Measurements from ENCODE around the gene PIGR.

Gene PIGR, protein sequence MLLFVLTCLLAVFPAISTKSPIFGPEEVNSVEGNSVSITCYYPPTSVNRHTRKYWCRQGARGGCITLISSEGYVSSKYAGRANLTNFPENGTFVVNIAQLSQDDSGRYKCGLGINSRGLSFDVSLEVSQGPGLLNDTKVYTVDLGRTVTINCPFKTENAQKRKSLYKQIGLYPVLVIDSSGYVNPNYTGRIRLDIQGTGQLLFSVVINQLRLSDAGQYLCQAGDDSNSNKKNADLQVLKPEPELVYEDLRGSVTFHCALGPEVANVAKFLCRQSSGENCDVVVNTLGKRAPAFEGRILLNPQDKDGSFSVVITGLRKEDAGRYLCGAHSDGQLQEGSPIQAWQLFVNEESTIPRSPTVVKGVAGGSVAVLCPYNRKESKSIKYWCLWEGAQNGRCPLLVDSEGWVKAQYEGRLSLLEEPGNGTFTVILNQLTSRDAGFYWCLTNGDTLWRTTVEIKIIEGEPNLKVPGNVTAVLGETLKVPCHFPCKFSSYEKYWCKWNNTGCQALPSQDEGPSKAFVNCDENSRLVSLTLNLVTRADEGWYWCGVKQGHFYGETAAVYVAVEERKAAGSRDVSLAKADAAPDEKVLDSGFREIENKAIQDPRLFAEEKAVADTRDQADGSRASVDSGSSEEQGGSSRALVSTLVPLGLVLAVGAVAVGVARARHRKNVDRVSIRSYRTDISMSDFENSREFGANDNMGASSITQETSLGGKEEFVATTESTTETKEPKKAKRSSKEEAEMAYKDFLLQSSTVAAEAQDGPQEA

DNA sequence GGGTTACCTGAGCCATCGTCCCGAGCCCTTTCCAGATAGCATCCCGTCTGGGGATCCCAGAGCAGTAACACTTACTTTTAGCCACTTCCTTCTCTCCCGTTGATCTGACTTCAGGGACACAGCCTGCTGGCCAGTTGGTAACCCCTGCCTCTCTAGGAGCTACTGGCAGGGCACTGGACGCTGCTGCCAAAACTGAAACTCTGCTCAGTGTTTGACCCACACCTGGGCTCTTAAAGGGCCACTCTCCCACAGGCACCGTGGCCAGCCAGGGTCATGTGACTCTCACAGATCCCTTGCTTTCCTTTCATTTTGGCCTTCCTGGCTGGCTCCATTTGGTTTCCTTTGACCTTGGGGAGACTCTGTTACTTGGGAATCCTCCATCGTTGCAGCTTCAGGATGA lies at the start of gene PIGR:
PIGR (minus strand) TSS at position 206 of the 400 bp plus-strand sequence. CDS start 5,935 bp downstream, outside the sequence.
- DNase-seq (ENCODE audit: insufficient read length, low spot score) (no peak), FAIRE-seq (no peak)
- TF ChIP-seq, protein P1, sequence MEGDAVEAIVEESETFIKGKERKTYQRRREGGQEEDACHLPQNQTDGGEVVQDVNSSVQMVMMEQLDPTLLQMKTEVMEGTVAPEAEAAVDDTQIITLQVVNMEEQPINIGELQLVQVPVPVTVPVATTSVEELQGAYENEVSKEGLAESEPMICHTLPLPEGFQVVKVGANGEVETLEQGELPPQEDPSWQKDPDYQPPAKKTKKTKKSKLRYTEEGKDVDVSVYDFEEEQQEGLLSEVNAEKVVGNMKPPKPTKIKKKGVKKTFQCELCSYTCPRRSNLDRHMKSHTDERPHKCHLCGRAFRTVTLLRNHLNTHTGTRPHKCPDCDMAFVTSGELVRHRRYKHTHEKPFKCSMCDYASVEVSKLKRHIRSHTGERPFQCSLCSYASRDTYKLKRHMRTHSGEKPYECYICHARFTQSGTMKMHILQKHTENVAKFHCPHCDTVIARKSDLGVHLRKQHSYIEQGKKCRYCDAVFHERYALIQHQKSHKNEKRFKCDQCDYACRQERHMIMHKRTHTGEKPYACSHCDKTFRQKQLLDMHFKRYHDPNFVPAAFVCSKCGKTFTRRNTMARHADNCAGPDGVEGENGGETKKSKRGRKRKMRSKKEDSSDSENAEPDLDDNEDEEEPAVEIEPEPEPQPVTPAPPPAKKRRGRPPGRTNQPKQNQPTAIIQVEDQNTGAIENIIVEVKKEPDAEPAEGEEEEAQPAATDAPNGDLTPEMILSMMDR (IDR thresholded peaks at IDR 0.05; ENCODE audit: insufficient read depth, missing control alignments) = no peak

DNA sequence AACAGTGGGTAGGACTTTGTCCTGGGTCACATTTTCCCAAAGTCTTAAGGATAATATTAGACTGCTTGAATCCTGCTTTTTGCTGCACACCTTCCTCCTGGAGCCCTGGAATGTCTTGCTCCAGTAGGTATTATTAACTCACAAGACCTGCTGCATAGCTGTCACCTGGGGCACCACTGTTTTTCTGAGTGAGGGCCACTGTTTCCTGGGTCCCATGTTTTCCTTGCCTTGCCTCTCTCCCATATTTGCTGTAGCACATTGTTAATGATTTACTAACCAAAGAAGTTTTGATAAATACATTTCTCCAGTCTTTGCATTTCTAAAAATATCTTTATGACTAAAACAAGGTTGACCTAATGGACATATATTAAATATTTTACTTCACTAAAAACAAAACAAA lies 46.5 kb upstream of the PIGR start:
- no peak for FAIRE-seq
- TF ChIP-seq, protein P1 (IDR thresholded peaks at IDR 0.05; ENCODE audit: insufficient read depth, missing control alignments) = no peak
- no peak for DNase-seq (ENCODE audit: insufficient read length, low spot score)

DNA sequence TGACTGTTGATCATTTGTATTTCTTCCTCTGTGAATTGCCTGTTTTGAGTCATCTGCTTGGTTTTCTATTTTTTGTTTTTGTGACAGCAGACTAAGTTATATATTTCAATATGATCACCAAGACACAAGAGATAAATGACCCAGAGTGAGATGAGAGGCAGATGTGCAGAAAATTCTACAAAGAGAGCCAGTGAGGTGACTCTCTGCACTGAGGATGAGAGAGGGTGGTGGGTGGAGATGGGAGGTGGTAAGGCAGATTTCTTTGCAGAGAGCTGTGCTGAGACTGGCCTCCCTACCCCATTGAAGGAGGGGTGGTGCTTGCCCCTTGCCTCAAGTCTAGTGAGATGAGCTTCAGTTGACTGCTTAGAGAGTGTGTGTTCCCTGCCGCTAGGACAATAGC lies 41.6 kb upstream of the PIGR start:
- FAIRE-seq = no peak
- TF ChIP-seq, protein P1 (IDR thresholded peaks at IDR 0.05; ENCODE audit: insufficient read depth, missing control alignments) = no peak

DNA sequence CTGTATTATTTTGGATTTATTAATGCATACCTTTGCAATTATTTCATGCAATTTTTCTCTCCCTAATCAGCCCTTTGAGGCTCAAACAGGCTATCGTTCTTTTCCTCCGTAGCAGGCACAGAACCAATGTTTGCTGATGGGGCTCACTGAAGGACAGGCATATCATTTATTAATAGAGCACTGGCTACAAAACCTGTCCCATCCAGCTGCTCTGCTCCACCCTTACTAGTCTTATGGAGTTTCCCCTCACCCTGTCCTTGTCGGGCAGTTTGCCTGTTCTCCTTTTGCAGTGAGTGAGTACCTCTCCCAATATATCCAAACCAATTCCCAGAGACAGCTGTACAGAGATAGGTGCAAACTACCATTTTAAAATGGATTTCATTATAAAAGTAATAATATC lies 40.6 kb upstream of the PIGR start:
- no peak for FAIRE-seq
- TF ChIP-seq, protein P1 (IDR thresholded peaks at IDR 0.05; ENCODE audit: insufficient read depth, missing control alignments) = no peak
- no peak for DNase-seq (ENCODE audit: insufficient read length, low spot score)

More for the DNA sequence above, 41.6 kb upstream of the PIGR start:
- no peak for DNase-seq (ENCODE audit: insufficient read length, low spot score)

DNA sequence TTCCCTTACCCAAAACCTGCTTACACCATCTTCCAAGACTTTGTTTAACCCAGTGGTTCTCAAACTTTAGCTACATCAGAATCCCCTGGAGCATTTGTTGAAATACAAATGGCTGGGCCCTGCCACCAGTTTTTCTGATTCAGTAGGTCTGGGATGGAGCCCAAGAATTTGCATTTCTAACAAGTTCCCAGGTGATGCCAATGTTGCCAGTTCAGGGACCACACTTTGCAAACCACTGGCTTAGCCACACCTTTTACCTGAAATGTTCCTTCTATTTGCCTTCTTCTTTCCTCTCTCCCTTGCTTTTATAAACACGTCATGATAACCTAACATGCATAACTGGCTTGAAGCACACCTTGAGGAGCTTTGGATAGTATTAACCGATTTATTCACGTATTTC lies 40.1 kb upstream of the PIGR start:
- FAIRE-seq (no peak), DNase-seq (ENCODE audit: insufficient read length, low spot score) (no peak)
- TF ChIP-seq, protein P1 (IDR thresholded peaks at IDR 0.05; ENCODE audit: insufficient read depth, missing control alignments) = no peak

DNA sequence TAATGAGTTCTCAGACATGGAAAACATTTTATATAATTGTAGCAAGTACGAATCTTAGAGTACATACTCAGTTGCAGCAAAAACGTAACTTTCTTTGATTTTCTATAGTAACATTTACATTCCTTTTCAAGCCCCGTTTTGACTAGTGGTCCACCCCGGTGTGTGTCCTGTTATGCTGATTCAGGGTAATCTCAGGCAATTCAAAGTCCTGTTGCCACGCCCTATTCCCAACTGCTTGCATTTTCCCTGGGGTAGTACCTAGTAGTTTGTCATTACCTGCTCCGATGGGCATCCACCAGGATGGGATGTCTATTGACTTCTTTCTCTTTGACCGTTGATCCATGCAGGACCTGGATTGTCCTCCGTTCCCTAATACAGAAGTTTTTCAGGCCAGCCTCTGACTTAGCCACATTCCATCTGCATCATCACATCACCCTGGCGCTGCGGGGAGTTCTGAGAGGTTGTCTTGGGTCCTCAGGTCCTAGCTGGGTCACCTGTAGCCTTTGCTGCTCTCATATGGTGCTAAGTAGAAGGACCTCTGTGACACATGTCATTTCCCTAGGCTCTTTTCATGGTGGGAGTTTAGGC lies 39.0 kb upstream of the PIGR start:
- DNase-seq (ENCODE audit: insufficient read length, low spot score) (no peak), FAIRE-seq (no peak)
- TF ChIP-seq, protein P1 (IDR thresholded peaks at IDR 0.05; ENCODE audit: insufficient read depth, missing control alignments) = no peak
